HG02678 (cell line): Measurements from ENCODE around the gene FAR1.
"Not testable (repeated sequence)": the region's sequence is repeated elsewhere in the genome, so short reads cannot be mapped to it uniquely, and the experiment has no call there.

Experiments used
- ATAC-seq: cut with Tn5 transposase; IDR thresholded peaks from one replicate; pipeline ENCODE4 v1.9.1; 2021; ENCODE audit warnings: mild to moderate bottlenecking, moderate library complexity; ENCODE audit not compliant: unreplicated experiment

Gene FAR1

GRCh38 chr11:13702071-13702470 is 33.6 kb downstream of the FAR1 start:
- no peak for ATAC-seq

- ATAC-seq, result no peak
Observed at GRCh38 chr11:13705710-13706109, 37.2 kb downstream of the FAR1 start.

DNA sequence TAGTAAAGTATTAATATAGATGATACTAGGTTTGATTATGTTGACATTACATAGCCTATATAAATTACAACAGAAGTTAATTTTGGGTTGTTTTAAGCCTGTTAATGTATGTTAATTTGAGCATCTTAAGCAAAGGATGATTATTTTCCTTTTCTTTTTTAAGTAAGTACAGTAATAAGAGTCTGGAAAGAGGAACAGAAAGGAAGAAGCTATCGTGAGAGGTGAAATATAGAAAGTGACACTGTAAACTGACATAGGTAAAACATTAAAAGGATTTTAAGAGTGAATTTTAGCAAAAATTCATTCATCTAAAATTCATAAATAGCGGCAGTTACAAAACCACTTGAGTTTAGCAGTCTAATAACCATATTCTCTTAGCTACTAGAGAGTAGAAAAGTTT is 45.5 kb downstream of the FAR1 start:
- no peak for ATAC-seq

DNA sequence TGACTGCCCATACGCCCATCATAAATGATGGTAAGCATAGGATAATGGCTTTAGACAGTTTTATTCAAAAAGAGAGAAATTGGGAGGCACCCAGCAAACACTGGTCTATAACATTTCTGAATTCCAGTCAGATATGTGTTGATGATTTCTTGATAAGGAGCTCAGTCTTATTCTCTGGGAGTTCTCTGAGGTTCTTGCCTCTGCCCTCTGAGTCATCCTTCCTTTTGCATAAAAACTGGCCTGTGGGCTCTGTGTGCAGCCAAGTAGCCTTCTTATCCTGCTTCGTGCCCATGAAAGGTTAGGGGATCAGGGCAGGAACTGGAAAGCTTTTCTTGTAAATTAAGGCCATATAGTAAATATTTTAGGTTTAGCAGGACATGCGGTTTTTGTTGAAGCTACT is 48.9 kb downstream of the FAR1 start:
- ATAC-seq, result no peak

GRCh38 chr11:13718394-13718793 is 49.9 kb downstream of the FAR1 start:
- ATAC-seq, result no peak

DNA sequence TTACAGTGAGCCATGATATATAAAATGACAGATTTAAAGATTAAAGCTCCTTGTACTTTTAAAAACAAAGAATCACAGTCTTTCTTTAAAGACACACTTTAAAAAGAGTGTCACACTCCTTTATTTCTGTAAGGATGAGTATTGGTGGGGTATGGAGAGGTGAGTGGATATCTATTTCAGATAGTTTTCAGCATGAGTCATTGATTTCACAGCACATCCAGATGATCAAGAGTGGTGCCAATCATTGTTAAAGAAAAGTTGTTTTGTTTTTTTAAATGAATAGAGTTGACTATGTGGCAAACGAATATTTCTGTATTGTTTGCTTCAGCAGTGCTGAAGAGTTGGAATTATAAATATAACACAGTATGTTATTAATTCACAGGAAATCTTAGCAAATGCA is 52.5 kb downstream of the FAR1 start:
- ATAC-seq, result no peak

DNA sequence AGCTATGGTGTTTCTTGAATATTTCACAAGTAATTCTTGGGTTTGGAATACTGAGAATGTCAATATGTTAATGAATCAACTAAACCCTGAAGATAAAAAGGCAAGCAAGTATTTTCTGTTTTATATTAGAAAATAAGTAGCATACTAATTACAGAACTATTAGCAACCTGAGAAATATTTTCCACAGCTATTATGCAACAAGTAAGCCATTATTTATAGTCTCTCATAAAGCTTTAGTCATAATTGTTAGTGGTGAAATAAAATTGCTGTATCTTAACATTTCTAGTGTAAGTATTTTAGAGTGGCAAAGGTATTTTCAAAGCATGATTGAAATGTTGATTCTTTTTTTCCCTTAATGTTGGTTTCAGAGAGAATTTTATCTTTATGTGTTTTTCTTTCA is 53.3 kb downstream of the FAR1 start:
- no peak for ATAC-seq

DNA sequence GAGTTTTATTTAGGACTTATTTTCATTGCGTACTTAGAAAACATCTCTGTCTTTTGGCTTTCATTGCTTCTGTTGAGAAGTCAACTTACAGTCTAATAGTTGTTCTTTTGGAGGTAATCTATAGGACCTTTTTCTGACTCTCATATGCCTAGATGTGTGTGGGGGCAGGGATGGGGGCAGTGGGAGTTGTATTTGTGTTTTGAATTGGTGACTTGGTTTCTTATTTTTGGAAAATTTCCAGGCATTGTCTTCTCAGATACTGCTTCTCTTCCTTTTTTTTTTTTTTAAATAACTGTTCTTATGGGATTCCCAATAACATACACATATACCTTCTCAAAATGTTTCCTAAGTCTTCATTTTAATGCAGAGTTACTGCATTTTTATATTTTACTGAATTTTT is 58.0 kb downstream of the FAR1 start:
- no peak for ATAC-seq

DNA sequence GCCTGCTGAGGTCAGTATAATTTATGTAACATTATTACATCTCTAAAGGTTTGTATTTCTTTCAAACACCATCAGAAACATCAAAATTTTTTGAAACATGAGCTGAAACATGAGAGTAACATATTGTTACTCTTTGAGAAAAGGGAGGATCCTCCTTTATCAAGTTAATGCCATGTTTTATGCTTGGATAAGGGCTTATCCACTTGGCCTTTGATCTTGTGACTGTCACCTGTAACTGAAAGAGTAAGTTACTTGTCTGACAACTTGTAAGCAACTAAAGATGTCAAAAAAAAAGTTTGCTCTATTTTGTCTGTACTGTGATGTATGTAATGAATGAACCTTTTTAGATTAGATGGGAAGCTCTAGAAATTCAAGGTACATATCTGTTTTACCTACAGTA is 59.6 kb downstream of the FAR1 start:
- ATAC-seq, result no peak

- no peak for ATAC-seq
Observed at GRCh38 chr11:13734530-13734929, 66.1 kb downstream of the FAR1 start.

DNA sequence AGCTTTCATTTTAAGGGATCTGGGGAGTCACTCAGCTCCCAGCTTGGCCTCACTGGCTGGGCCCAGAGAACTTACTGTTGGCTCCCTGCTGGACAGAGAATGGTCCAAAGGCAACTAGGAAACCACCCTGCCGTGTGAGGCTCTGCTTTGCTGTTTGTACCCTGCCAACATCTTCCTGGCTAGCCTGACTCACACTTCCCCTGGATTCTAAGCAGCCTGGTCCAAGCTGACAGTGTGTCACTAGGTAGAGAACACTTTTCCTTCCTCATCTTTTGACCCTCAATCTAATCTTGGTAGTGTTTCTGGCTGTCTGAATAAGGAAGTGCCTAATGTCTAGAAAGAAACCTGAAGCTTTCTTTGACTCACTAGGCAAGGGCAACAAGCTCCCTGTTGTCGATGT is 76.7 kb downstream of the FAR1 start:
- no peak for ATAC-seq

DNA sequence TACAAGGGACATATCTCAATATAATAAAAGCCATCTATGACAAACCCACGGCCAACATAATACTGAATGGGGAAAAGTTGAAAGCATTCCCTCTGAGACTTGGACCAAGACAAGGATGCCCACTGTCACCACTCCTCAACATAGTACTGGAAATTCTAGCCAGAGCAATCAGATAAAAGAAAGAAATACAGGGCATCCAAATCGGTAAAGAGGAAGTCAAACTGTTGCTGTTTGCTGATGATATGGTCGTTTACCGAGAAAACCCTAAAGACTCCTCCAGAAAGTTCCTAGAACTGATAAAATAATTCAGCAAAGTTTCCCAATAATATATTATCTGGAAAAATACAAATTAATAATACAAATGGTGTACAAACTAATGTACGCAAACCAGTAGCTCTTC is 84.8 kb downstream of the FAR1 start:
- not testable (repeated sequence) for ATAC-seq

DNA sequence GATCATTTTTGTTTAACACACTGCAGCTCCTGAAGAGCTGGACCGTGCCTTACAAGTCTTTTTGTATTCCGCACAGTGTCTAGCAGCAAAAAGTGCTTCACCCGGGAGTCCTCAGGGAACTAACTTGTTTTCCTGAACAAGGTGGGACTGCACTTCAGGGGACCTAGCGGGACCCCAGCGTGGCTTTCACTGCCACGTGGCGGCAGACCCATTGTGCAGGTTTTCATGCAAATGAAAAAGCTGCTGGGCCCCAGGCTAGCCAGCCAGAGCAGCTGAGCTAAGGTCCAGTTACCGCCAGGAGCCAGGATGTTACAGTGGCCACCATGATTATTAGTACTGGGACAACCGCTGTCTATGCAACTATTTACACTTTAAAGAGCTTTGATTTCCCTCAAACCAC is 90.6 kb downstream of the FAR1 start:
- ATAC-seq, result no peak

DNA sequence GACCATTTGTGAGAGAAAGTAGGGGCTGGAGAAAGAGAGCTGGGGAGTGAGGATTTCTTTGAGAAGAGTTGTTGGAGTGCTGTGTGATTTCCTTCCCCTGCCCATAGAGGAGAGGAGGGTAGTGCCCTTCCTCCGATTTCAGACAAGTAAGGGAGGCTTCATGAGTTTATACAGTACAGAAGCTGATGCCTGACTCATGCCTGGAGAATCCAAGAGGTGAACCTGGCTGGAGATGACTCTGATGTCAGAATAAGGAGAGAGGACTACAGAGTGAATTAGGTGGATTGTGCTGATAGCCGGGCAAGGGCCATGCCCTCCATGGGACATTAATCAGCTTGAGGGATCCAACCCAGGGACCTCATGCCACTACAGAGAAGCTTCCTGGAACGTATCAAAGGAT is 91.6 kb downstream of the FAR1 start:
- ATAC-seq, result no peak

GRCh38 chr11:13761250-13761649 is 92.8 kb downstream of the FAR1 start:
- no peak for ATAC-seq

- no peak for ATAC-seq
Observed at GRCh38 chr11:13761716-13762115, 93.2 kb downstream of the FAR1 start.

DNA sequence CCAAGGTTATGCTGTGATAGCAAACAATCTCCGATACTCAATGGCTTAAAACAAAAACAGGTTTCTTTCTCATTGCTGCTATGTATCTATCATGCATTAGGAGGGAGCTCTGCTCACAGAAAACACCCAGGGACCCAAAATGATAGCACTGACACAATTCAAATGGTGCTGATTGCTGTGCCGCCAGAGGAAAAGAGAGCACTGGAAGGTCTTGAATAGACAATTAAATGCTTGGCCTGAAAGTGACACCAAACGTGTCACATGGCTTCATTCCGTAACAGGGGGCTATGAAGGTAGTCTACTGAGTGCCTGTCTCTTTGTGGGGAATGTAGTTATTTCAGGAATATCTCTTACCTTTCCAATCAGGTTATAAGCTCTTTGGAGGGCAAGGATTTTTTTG is 94.2 kb downstream of the FAR1 start:
- no peak for ATAC-seq

- ATAC-seq, result no peak
Observed at GRCh38 chr11:13763341-13763740, 94.9 kb downstream of the FAR1 start.

DNA sequence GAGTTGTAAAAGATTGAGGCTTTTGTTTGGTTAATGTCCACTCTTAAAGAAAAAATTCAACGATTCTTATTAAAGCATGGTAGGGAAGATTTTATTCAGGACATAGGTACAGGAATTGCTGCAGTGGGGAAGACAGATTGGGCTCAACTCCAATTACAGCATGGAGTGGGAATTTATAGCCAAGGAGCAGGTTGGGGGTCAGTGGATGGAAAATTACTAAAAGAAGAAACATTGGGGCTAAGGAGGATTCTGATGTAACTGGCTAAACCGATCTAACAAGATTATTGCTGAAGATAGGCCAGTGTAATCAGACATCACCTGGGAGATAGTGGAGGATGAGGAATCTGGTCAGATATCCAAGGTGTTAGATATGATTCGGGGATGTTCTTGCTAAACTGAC is 97.4 kb downstream of the FAR1 start:
- ATAC-seq, result no peak

GRCh38 chr11:13767471-13767870 is 99.0 kb downstream of the FAR1 start:
- no peak for ATAC-seq

DNA sequence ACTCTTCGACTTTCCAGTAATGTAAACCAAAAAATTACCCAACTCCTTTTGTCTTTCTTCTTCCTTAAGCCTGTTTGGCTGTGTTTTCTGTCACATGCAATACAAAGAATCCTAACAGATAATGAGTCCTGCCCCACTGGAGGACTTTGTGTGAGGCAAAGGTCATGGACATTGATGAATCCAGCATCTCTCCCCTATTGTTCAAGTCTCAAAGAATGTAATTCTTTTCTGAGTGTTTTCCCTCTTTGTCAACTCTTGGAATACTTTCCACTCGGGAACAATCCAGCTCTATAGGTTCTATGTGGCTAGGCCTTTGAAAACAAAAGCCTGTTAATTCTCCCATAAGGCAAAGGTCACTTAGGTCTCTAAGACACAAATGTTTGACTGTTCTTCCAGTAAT is 100.7 kb downstream of the FAR1 start:
- no peak for ATAC-seq

- ATAC-seq, result no peak
Observed at GRCh38 chr11:13771151-13771550, 102.7 kb downstream of the FAR1 start.

- peak; percentile 62 for ATAC-seq
Observed at GRCh38 chr11:13772223-13773046, 104.0 kb downstream of the FAR1 start.
